HUES48 (cell line): ENCODE results near the gene BCCIP.
A peak's percentile ranks its signal among the peaks of the same experiment; 100 is the strongest.

ENCODE experiments used
- H3K27ac ChIP-seq: one replicate; pipeline ENCODE4 v1.7.0; 2013; ENCODE audit warnings: low read depth, low read length, inconsistent platforms
- H3K27me3 ChIP-seq: 2 replicates; pipeline ENCODE4 v1.6.1; 2013; ENCODE audit warnings: mild to moderate bottlenecking, low read length; ENCODE audit not compliant: control insufficient read depth, insufficient read depth
- H3K36me3 ChIP-seq: 2 replicates; pipeline ENCODE4 v1.6.1; 2013; ENCODE audit warnings: low read length; ENCODE audit not compliant: control insufficient read depth, insufficient read depth
- H3K4me1 ChIP-seq: 2 replicates; pipeline ENCODE4 v1.6.1; 2013; ENCODE audit warnings: mild to moderate bottlenecking, low read length; ENCODE audit not compliant: control insufficient read depth, insufficient read depth
- H3K4me3 ChIP-seq: 2 replicates; pipeline ENCODE4 v1.5.1; 2013; ENCODE audit warnings: mild to moderate bottlenecking, low read depth, low read length
- H3K9ac ChIP-seq: 2 replicates; pipeline ENCODE4 v1.6.1; 2013; ENCODE audit warnings: mild to moderate bottlenecking, low read depth, low read length, moderate library complexity
- H3K9me3 ChIP-seq: 2 replicates; pipeline ENCODE4 v1.6.1; 2013; ENCODE audit warnings: low read length; ENCODE audit not compliant: control insufficient read depth, insufficient read depth

BCCIP gene

GRCh38 chr10:125871338-125871737 lies 48.0 kb downstream of the BCCIP start:
- no peak overlapping the region for H3K27ac ChIP-seq
- peaks cover 3% of the 10 kb centered on the region; the same call in 1 of the 2 replicates for H3K4me1 ChIP-seq
- H3K36me3 ChIP-seq, result peaks cover 16% of the 10 kb centered on the region
- peaks cover 6% of the 10 kb centered on the region for H3K9me3 ChIP-seq
- H3K9ac ChIP-seq, result no peak overlapping the region
- no peaks in the 10 kb centered on the region for H3K27me3 ChIP-seq
- no peak overlapping the region for H3K4me3 ChIP-seq

GRCh38 chr10:125878957-125879835 lies 55.9 kb downstream of the BCCIP start:
- peaks cover 14% of the 10 kb centered on the region; the same call in 1 of the 2 replicates for H3K36me3 ChIP-seq
- peak overlapping the region; percentile 31 for H3K27ac ChIP-seq
- H3K27me3 ChIP-seq, result no peaks in the 10 kb centered on the region
- H3K9me3 ChIP-seq, result peaks cover 14% of the 10 kb centered on the region
- H3K4me3 ChIP-seq, result no peak overlapping the region
- H3K4me1 ChIP-seq, result peaks cover 32% of the 10 kb centered on the region
- no peak overlapping the region for H3K9ac ChIP-seq

- Histone ChIP-seq H3K36me3 (peaks cover 11% of the 10 kb centered on the region; the same call in 1 of the 2 replicates), H3K27ac (peak overlapping the region; percentile 90), H3K27me3 (no peaks in the 10 kb centered on the region), H3K9ac (peak overlapping the region; percentile 29), H3K9me3 (peaks cover 14% of the 10 kb centered on the region), H3K4me1 (peaks cover 32% of the 10 kb centered on the region), H3K4me3 (peak overlapping the region; percentile 50)
Measured at GRCh38 chr10:125880719-125881118, 57.4 kb downstream of the BCCIP start.

- Histone ChIP-seq H3K4me1 (peaks cover 32% of the 10 kb centered on the region), H3K9ac (peak within 1 kb of the TSS; percentile 29), H3K4me3 (peak within 1 kb of the TSS; percentile 50)
Measured at GRCh38 chr10:125881192-125881591, 57.8 kb downstream of the BCCIP start, which contains the start of gene DHX32. DHX32 (minus strand) TSS chr10:125881292; CDS start chr10:125880824, 468 bp downstream.

GRCh38 chr10:125882596-125882995 lies 59.2 kb downstream of the BCCIP start:
- Histone ChIP-seq H3K4me3 (no peak overlapping the region), H3K36me3 (no peaks in the 10 kb centered on the region), H3K27me3 (no peaks in the 10 kb centered on the region), H3K4me1 (peaks cover 32% of the 10 kb centered on the region), H3K27ac (no peak overlapping the region), H3K9me3 (peaks cover 6% of the 10 kb centered on the region), H3K9ac (no peak overlapping the region)

More at GRCh38 chr10:125881192-125881591, 57.8 kb downstream of the BCCIP start, which contains the start of gene DHX32:
- H3K36me3 ChIP-seq, result peaks cover 6% of the 10 kb centered on the region; the same call in 1 of the 2 replicates
- H3K27ac ChIP-seq, result peak within 1 kb of the TSS; percentile 90
- peaks cover 10% of the 10 kb centered on the region for H3K9me3 ChIP-seq
- no peaks in the 10 kb centered on the region for H3K27me3 ChIP-seq

GRCh38 chr10:125883211-125883610 lies 59.9 kb downstream of the BCCIP start:
- H3K9me3 ChIP-seq, result peaks cover 3% of the 10 kb centered on the region
- H3K27ac ChIP-seq, result no peak overlapping the region
- no peak overlapping the region for H3K9ac ChIP-seq
- H3K36me3 ChIP-seq, result no peaks in the 10 kb centered on the region
- H3K27me3 ChIP-seq, result no peaks in the 10 kb centered on the region
- no peak overlapping the region for H3K4me3 ChIP-seq
- peaks cover 32% of the 10 kb centered on the region for H3K4me1 ChIP-seq
